Heart left ventricle (tissue), 13 donors: ENCODE data around the gene RREB1.

ENCODE experiments used
- POLR2A ChIP-seq, 2 donors: fragments of 450-650 bp; IDR thresholded peaks; one replicate each; pipeline ENCODE4 v1.6.1; 2017; ENCODE audit warnings: antibody characterized with exemption in 2 of 2, mild to moderate bottlenecking in 2 of 2, moderate library complexity in 2 of 2
- TF ChIP-seq, protein P1 (sequence below), 12 donors: fragments of 200-600 bp; sonication (generic) in 4 of 12; IDR thresholded peaks; one replicate each; pipeline versions ENCODE4 v1.5.0 to v1.8.0; 2018 to 2022; ENCODE audit warnings: antibody characterized with exemption in 12 of 12, mild to moderate bottlenecking in 5 of 12
- donor health status: ischemic (EF 13 %, LVEDD 7.1; RV severe dilation, severe dysfunction).
- donor health status: DM: no; HTN: yes; CAD: no.
- donor health status: DM: no; HTN: no; CAD: no.
- donor health status: ischemic (EF 25% LVEDD 6.9; RV normal size, moderate dysfunction).
- donor health status: ischemic (EF 25% LVEDD 5.7; RV mildly dilated, moderate dysfunction).
- donor health status: ischemic (EF 35%, LVEDD 5.7; RV mildly dilated, moderate dysfunction).
- donor health status: nonischemic (EF 11% LVEDD 7.7; RV severe dilation, severe dysfunction).
- donor health status: DM: yes; HTN: yes; CAD: no.
- donor health status: PGD.
- donor health status: ischemic (EF 29% LVEDD 5.4; RV normal size, mild dysfunction).
- donor health status: nonischemic (EF 23%, LVEDD 6.1; RV moderate dilation, normal function).

DNA sequence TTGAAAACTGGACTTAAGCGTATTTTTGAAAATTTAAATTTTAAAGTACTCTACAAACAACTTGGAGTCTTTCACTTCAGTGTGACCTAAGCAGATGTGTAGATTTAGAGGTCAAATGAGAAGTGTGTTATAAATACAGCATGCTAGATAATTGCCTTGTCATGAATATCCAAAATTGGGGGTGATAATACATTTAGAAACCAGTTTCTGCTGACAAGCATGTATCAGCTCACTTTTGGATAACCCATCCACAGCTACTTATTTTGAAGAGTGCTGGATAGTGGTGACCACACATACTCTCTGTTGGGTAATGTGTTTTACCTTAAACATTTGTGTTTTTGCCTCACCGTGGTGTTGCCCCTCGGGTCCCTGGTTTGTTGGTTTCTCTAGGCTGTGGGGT is 14.9 kb downstream of the RREB1 start:
- TF ChIP-seq, protein P1, sequence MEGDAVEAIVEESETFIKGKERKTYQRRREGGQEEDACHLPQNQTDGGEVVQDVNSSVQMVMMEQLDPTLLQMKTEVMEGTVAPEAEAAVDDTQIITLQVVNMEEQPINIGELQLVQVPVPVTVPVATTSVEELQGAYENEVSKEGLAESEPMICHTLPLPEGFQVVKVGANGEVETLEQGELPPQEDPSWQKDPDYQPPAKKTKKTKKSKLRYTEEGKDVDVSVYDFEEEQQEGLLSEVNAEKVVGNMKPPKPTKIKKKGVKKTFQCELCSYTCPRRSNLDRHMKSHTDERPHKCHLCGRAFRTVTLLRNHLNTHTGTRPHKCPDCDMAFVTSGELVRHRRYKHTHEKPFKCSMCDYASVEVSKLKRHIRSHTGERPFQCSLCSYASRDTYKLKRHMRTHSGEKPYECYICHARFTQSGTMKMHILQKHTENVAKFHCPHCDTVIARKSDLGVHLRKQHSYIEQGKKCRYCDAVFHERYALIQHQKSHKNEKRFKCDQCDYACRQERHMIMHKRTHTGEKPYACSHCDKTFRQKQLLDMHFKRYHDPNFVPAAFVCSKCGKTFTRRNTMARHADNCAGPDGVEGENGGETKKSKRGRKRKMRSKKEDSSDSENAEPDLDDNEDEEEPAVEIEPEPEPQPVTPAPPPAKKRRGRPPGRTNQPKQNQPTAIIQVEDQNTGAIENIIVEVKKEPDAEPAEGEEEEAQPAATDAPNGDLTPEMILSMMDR (IDR thresholded peaks at IDR 0.05) = no peak
- TF ChIP-seq POLR2A (IDR thresholded peaks at IDR 0.05) = no peak
